Thymus (tissue), 11 donors: ENCODE results near the gene CDYL2. TPM values are rescaled to one million over a fixed set of nuclear protein-coding genes. Genes with fewer than 3 reads are reported as not detected.

Experiments used
- DNase-seq, 9 donors: peaks; one replicate each; pipeline ENCODE4 v3.0.0-alpha.2; 2013; ENCODE audit warnings: low spot score in 9 of 9, low read depth in 6 of 9, missing footprints in 1 of 9
- H3K27ac ChIP-seq, 2 donors: one replicate each; pipeline ENCODE4 v1.5.1; 2013; ENCODE audit warnings: control low read depth in 1 of 2, low read depth in 1 of 2, low read length in 1 of 2, mild to moderate bottlenecking in 1 of 2, moderate library complexity in 1 of 2
- H3K27me3 ChIP-seq, 2 donors: one replicate each; pipeline ENCODE4 v1.5.1; 2013; ENCODE audit warnings: low read length in 1 of 2; ENCODE audit not compliant: control insufficient read depth in 2 of 2, insufficient read depth in 1 of 2
- H3K36me3 ChIP-seq, 2 donors: one replicate each; pipeline ENCODE4 v1.5.1; 2013; ENCODE audit warnings: low read length in 1 of 2, mild to moderate bottlenecking in 1 of 2, moderate library complexity in 1 of 2; ENCODE audit not compliant: control insufficient read depth in 2 of 2, insufficient read depth in 2 of 2
- H3K4me1 ChIP-seq, 2 donors: one replicate each; pipeline ENCODE4 v1.5.1; 2013; ENCODE audit warnings: low read length in 2 of 2; ENCODE audit not compliant: control insufficient read depth in 2 of 2, insufficient read depth in 2 of 2
- H3K4me3 ChIP-seq, 2 donors: one replicate each; pipeline ENCODE4 v1.5.1; 2013; ENCODE audit warnings: low read length in 2 of 2, control low read depth in 1 of 2, mild to moderate bottlenecking in 1 of 2
- H3K9me3 ChIP-seq, 2 donors: one replicate each; pipeline ENCODE4 v1.5.1; 2013; ENCODE audit warnings: low read length in 1 of 2, mild to moderate bottlenecking in 1 of 2; ENCODE audit not compliant: control insufficient read depth in 2 of 2, insufficient read depth in 1 of 2
- WGBS: extraction: QIAGEN DNeasy Blood & Tissue Kit; methylation state at CpG from one replicate; pipeline ENCODE4 v1.1.7; 2013; 5-methylcytosine and 5-hydroxymethylcytosine counted together
- polyA plus RNA-seq: library from polyadenylated mRNA; stranded (reverse); fragments of 200-250 nt; gene quantifications from one replicate; pipeline ENCODE4 v1.2.3, GENCODE V29; 2013
- total RNA-seq: library from RNA; stranded (reverse); fragments of 120-200 nt; gene quantifications from one replicate; pipeline ENCODE4 v1.2.4, GENCODE V29; 2013
- donor health status: healthy.

CDYL2 gene
- total and polyA plus RNA-seq, 2 donors = 2.0 to 2.6 TPM

GRCh38 chr16:80591071-80591915 lies 213.1 kb downstream of the CDYL2 start:
- no peak overlapping the region for H3K4me3 ChIP-seq
- H3K27me3 ChIP-seq = peaks cover 0 to 3% of the 10 kb centered on the region in 2 donors
- H3K27ac ChIP-seq = no peak overlapping the region
- peaks cover 14% of the 10 kb centered on the region in 2 donors for H3K4me1 ChIP-seq
- H3K9me3 ChIP-seq = no peaks in the 10 kb centered on the region
- DNase-seq = peak in 6 of 9 donors; percentile 8 to 60 (median 19)
- H3K36me3 ChIP-seq = no peaks in the 10 kb centered on the region
- WGBS = 25% methylated on average over 7 of the region's 7 CpGs

- no peak for DNase-seq
- 89% methylated on average over 4 of the region's 4 CpGs for WGBS
- H3K27ac ChIP-seq = no peak overlapping the region
- no peaks in the 10 kb centered on the region for H3K36me3 ChIP-seq
- peaks cover 12 to 13% of the 10 kb centered on the region in 2 donors for H3K4me1 ChIP-seq
- H3K9me3 ChIP-seq = no peaks in the 10 kb centered on the region
- no peak overlapping the region for H3K4me3 ChIP-seq
- H3K27me3 ChIP-seq = peaks cover 0 to 3% of the 10 kb centered on the region in 2 donors
Measured at GRCh38 chr16:80587071-80587470, 217.3 kb downstream of the CDYL2 start.

GRCh38 chr16:80586476-80586875 lies 217.9 kb downstream of the CDYL2 start:
- peaks cover 7% of the 10 kb centered on the region in 2 donors for H3K4me1 ChIP-seq
- H3K9me3 ChIP-seq = no peaks in the 10 kb centered on the region

GRCh38 chr16:80585764-80586163 lies 218.6 kb downstream of the CDYL2 start:
- WGBS = 92% methylated on average over 4 of the region's 4 CpGs
- no peak for DNase-seq
- Histone ChIP-seq H3K36me3 (no peaks in the 10 kb centered on the region), H3K27ac (no peak overlapping the region), H3K4me1 (peaks cover under 1% of the 10 kb centered on the region in 2 donors), H3K9me3 (no peaks in the 10 kb centered on the region), H3K4me3 (no peak overlapping the region), H3K27me3 (peaks cover 0 to 3% of the 10 kb centered on the region in 2 donors)

More at GRCh38 chr16:80586476-80586875, 217.9 kb downstream of the CDYL2 start:
- no peak for DNase-seq
- no peak overlapping the region for H3K27ac ChIP-seq
- H3K27me3 ChIP-seq = peaks cover 0 to 3% of the 10 kb centered on the region in 2 donors
- H3K4me3 ChIP-seq = no peak overlapping the region
- H3K36me3 ChIP-seq = no peaks in the 10 kb centered on the region

- no peak for DNase-seq
- H3K4me3 ChIP-seq = no peak overlapping the region
- H3K4me1 ChIP-seq = no peaks in the 10 kb centered on the region
- H3K27ac ChIP-seq = no peak overlapping the region
- no peaks in the 10 kb centered on the region for H3K36me3 ChIP-seq
- WGBS = 94% methylated on average over 3 of the region's 3 CpGs
- H3K27me3 ChIP-seq = no peaks in the 10 kb centered on the region
- peaks cover 0 to 4% of the 10 kb centered on the region in 2 donors for H3K9me3 ChIP-seq
Measured at GRCh38 chr16:80583466-80583865, 220.9 kb downstream of the CDYL2 start.

GRCh38 chr16:80580109-80580832 lies 224.1 kb downstream of the CDYL2 start:
- H3K27me3 ChIP-seq = no peaks in the 10 kb centered on the region
- 89% methylated on average over 10 of the region's 10 CpGs for WGBS
- H3K36me3 ChIP-seq = no peaks in the 10 kb centered on the region
- H3K4me1 ChIP-seq = no peaks in the 10 kb centered on the region
- no peak overlapping the region for H3K4me3 ChIP-seq
- peak in 1 of 9 donors; percentile 21 for DNase-seq
- H3K9me3 ChIP-seq = peaks cover 0 to 4% of the 10 kb centered on the region in 2 donors
- H3K27ac ChIP-seq = no peak overlapping the region

- Histone ChIP-seq H3K27ac (no peak overlapping the region), H3K9me3 (peaks cover 0 to 4% of the 10 kb centered on the region in 2 donors), H3K36me3 (no peaks in the 10 kb centered on the region), H3K4me3 (no peak overlapping the region), H3K27me3 (no peaks in the 10 kb centered on the region), H3K4me1 (no peaks in the 10 kb centered on the region)
- 98% methylated on average over 11 of the region's 11 CpGs for WGBS
- DNase-seq = no peak
Measured at GRCh38 chr16:80577485-80578280, 226.7 kb downstream of the CDYL2 start.

- DNase-seq = no peak
- WGBS = 94% methylated on average over 1 of the region's 1 CpG
Measured at GRCh38 chr16:80576343-80576912, 228.0 kb downstream of the CDYL2 start.

More at GRCh38 chr16:80576343-80576912, 228.0 kb downstream of the CDYL2 start:
- Histone ChIP-seq H3K36me3 (no peaks in the 10 kb centered on the region), H3K4me1 (no peaks in the 10 kb centered on the region), H3K9me3 (peaks cover 0 to 4% of the 10 kb centered on the region in 2 donors), H3K27ac (no peak overlapping the region), H3K27me3 (no peaks in the 10 kb centered on the region), H3K4me3 (no peak overlapping the region)
